Measurements from ENCODE around the gene PAX2.

The PAX2 gene

DNA sequence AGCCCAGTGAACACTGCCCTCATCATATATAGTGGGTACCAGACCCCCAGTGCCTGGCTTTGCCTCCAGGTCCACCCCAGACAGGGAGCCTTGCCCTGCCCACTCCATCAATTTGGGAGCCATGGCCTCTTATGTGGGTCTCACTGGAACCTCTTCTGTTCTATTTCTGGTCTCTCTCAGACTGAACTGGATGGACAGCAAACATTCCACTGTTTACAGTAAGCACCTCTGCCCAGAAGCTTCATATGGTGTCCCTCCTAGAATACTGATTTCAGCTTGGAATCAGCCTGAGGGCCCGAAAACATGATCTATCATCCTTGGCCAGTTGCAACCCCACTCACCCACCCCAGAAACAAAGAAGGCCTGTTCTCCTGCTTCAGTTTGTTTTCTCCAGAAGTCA, 86.4 kb downstream of the PAX2 start:
- in situ Hi-C loops (cut with HindIII; ENCODE audit: low sequenced_read_pairs) = no loop called here

DNA sequence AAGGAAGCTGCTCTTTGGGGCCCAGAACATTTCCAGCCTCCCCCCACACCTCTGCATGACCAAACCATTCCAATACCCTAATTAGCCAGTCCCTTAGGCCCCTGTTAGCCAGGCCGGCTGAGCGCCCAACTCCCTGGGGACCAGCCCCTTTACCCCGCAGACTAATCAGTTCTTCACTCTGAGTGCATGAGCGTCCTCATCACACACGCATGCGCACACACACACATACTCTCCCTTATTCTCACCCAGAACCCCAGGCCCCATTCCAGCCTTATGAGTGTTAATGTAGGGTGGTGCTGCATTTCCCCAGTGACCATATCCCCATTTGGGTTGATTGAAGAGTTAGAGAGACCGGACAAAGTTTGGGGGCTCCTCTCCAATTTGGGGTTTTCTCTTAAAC, 90.4 kb downstream of the PAX2 start:
- in situ Hi-C loops (cut with HindIII; ENCODE audit: low sequenced_read_pairs) = loop anchor here (5.0 kb wide), 1 partner anchor 74 kb away; no protein-coding TSS in a partner anchor

DNA sequence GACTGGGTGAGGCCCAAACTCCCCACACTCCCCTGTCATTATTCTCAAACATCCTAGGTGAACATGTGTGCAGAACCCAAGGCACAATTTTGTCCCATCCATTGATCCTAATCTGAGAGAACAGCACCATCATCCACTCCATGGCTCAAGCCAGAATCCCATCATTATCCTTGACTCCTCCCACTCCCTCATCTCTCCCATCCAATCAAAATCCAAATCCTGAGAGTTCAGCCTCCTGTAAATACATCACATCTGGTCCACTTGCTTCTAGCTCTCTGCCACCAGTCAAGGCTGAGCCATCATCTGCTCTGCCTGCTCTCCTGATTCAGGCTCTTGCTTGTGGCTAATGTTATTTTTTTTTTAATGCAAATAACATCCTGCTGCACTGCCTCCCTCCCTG, 91.5 kb downstream of the PAX2 start:
- in situ Hi-C loops (cut with HindIII; ENCODE audit: low sequenced_read_pairs) = loop anchor here (5.0 kb wide), 1 partner anchor 75 kb away; no protein-coding TSS in a partner anchor

DNA sequence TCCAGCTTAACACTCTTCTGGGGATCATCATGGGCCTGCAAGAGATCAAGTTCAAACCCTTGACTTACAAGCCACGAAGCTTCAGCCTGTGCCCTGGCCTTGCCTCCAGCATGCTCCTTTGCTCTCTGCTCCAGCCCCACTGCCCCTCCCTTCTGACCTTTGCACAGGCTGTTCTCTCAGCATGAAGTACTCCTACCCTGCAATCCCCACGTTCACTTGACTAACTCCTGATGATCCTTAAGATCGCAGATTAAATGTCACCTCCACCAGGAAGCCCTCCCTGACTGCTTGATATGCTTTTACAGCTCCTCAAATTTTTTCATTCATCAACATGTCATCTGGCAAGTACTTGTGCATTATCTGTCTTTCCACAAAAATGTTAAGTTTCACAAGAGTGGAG, 91.9 kb downstream of the PAX2 start:
- in situ Hi-C loops (cut with HindIII; ENCODE audit: low sequenced_read_pairs) = loop anchor here (5.0 kb wide), 1 partner anchor 75 kb away; no protein-coding TSS in a partner anchor

DNA sequence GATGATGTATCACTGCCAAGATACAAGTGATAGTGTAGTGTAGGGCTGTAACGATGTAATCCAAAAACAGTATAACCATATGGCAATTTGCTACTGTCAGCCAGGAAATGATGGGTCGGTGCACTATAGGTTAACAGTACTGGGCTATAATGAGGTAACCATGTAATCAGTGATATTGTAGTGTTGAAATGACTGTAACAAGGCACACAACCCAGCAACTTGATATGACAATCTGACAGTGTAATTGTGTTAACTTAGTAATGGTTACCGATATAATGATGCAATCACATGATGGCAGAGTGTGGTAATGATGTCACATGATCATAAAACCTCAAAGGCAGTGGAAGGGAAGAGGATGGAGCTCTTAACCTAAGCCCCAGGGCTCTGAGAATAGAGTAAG, 93.6 kb downstream of the PAX2 start:
- in situ Hi-C loops (cut with HindIII; ENCODE audit: low sequenced_read_pairs) = loop anchor here (5.0 kb wide), 1 partner anchor 77 kb away; no protein-coding TSS in a partner anchor

DNA sequence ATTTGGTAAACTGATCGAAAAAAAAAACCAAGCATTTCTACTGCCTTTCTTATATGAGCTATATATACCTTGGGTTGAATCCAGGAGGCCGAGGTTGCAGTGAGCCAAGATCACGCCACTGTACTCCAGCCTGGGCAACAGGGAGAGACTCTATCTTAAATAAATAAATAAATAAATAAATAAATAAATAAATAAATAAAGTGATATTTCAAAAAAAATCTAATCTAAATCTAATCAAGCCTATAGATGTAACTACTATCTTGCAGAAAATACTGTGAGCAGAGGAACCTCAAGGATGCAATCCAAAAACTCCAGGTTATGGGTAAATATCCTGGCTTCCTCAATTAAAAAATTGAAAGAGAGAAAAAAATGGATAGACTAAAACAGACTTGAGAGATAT, 96.1 kb downstream of the PAX2 start:
- in situ Hi-C loops (cut with HindIII; ENCODE audit: low sequenced_read_pairs) = no loop called here

DNA sequence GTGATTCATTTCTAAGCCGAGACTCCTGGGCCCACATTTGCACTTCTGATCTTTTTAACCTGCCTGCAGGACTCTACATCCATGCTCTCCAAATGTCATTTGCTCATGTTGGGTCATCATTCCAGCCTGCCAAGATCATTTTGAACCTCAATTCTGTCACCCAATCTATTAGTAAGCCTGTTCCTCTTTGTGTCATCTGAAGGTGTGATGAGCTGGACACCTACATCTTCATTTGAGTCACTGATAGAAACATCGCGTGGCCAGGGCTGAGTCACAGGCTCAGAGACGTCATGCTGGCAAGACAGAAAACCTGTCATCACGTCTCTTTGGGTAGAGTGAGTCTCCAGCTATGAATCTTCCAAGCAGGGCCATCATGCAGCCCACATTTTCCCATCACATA, 102.1 kb downstream of the PAX2 start:
- in situ Hi-C loops (cut with HindIII; ENCODE audit: low sequenced_read_pairs) = no loop called here

DNA sequence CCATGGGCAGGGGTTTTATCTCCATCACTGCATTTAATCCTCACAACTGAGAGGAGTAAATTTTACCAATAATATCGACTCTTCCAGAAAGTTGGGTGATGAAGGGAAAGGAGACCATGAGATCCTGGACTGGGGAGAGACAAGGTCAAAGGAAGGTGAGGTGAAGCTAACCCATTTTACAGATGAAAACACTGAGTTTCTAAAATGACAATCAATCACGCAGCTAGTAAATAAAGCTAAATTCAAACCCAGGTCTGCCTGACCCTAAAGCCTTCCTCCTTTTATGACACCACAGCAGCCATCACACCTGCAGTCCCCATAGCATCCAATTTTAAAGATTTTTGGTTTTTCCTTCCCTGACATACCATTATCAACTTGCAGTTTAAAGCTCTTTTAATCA, 103.4 kb downstream of the PAX2 start:
- in situ Hi-C loops (cut with HindIII; ENCODE audit: low sequenced_read_pairs) = no loop called here

DNA sequence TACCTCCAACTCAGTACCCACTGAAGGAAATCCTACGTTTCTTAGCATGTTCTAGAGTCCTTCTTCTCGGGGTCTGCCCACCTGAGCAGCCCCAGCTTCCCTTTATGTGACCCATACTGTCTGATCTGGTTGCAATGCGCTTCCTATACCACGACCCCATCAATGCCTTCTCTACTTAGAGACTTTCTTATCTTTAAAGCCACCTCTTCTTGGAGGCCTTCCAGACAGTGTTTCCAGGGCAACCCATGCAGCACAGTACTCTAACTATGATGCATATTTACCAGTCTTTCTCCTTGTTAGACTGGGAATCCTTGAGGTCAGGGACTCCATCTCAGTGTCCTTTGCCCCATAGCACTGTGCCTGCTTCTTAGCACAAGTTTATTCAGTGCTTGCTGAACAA, 112.9 kb downstream of the PAX2 start:
- in situ Hi-C loops (cut with HindIII; ENCODE audit: low sequenced_read_pairs) = no loop called here

DNA sequence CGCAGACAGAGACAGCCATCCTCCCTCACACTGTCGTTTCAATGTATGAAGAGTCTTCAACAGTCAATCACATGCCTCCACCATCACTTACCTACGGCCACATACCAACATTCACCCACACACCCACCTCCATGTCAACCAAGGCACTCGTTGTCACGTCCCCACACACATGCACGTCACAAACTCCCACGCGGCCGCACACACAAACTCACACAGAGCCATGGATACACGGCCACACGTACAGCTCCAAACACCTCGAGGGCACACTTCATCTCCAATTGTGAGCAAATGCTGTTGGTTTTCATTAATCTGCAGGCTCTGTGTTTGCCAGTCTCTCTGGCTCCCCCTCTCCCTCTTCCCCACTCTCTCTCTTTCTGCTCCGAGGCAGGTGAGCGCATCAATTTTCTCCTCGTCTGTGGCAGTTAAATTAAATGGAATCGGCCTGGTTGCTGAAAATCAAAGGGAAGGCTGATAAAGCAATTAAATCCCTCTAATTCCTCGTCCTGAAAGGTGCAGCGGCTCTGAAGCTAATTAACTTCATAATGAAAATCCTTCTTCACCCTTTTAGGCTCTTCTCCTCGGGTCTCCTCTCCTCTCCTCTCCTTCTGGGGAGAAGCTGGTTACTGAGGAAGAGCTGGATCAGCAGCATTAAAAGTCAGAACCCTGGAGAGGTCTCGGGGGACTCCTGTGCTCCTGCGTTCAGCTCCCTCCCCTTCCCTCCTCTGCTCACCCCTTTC, 113.5 kb downstream of the PAX2 start:
- in situ Hi-C loops (cut with HindIII; ENCODE audit: low sequenced_read_pairs) = no loop called here

DNA sequence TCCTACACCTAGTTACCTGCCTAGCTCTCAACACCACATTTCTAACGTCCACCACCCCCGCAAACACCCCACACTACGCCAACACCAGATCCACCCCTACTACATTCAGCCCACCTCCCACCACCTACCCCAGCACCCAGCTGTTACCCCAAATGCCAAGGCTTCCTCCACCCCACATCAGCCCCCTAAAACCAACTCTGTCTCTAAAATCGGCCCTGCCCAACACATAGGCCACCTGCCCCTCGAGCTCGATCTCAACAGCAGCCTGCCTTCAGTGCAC, 114.0 kb downstream of the PAX2 start:
- in situ Hi-C loops (cut with HindIII; ENCODE audit: low sequenced_read_pairs) = no loop called here

DNA sequence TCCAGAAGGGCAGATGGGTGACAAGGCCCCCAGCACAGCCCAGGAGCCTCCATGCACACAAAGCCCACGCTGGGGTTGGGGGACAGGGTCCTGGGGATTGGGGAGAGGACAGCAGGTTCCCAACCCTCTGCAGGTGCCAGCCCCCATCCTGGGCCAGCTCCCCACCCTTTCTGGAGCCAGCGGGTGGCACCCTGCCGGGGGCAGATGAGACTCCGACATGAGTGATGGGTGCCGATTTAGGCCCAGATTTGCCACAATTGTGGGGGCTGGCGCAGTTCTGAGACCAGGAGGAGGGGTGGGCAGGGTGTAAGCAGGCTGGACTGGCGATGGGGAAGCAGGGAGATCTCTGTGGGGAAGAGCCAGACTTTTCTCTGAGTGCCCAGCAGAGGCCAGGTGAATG, 118.1 kb downstream of the PAX2 start:
- in situ Hi-C loops (cut with HindIII; ENCODE audit: low sequenced_read_pairs) = no loop called here

DNA sequence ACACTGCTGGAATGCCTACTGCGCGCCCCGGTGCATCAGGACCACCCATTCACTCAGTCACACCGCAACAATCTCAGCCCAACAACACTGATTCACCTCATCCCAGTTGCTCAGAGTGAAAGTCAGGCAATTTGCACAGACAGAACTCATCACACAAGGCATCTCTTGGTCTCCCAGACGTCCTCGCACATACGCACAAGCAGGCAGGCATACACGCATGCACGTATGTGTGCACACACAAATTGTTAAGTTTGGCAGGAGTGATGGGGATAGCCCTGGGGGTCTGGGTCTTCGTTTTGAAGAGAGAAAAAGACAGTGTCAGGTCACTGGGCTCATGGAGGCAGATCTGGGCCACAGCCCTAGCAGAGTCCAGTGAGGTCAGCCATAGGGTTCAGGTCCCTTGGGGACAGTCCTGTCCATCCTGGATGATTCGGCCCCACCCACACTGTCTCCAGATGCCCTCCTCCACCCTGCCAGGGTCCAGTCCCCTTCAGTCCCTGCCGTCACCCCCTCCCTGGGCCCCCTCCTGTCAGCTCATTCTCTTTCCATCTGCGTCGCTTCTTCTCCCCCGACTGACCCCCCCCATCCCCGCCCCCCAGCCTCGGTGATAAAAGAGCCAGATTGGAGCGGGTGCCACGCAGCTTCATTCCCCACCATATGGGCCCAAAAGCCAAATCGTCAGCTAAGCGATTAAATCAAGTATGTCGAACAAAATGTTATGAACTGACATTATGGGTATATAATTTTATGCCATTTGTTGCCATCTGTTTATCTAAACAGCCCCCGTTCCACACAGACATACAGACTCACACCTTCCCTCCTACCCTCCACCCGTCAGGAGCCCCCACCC, 118.9 kb downstream of the PAX2 start:
- in situ Hi-C loops (cut with HindIII; ENCODE audit: low sequenced_read_pairs) = no loop called here

DNA sequence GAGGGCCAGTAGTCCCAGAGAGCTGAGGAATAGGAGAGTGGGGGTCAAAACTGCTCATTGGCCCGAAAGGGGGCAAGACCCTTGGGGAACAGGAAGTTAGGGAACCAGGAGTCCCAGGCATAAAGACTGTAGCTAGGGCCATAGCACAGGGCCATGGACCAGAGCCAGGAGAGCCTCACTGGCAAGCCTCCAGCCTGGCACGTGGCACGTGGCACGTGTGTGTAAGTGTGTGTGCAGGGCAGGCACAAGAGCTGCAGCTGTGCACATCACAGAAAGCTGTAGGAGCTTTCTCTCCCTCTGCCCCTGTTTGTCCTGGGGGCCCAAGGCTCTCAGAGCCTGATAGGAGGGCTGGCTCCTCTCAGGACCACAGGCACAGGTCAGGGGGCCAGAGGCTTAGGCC, 119.6 kb downstream of the PAX2 start:
- in situ Hi-C loops (cut with HindIII; ENCODE audit: low sequenced_read_pairs) = no loop called here

DNA sequence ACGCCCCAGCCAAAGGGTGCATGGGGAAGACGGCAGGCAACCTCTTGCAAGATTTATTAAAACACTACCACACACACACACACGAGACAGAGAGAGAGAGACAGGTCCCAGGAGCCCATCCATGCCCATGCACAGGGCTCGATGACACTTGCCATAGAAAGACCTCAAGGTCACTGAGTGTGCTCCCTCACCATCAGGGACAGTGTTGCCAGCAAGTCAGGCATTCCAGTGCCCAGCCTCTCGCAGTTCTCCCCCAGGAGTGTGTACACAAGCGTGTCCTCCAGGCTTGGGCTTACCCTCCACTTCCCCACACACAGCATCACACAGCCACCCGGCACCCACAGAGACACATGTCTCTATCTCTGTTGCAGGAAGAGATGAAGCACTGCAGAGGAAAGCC, 120.6 kb downstream of the PAX2 start:
- in situ Hi-C loops (cut with HindIII; ENCODE audit: low sequenced_read_pairs) = no loop called here

DNA sequence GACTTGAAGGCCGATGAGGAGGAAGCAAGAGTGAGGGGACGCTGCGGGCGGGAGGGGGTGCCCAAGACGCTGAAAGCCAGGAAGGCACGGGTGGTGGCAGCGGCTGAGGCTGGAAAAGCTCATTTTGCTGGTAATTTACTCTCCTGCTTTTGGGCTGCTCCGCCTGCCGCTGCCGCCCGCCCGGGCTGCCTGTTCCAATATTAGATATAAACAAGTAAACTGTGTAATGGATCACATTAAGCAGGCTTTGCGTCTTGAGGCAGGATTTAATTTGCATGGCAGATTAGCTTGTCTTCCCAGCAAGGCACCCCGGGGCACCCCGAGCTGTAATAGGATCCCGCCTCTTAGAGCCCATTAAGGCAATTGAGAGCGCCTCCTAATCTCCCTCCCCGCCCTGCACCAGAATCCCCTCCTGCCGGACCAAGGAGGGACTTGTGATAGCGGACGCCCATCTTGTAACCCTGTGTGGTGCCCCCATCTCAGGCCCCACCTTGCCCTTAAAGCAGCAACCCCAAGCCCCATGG, 121.3 kb downstream of the PAX2 start:
- in situ Hi-C loops (cut with HindIII; ENCODE audit: low sequenced_read_pairs) = no loop called here

DNA sequence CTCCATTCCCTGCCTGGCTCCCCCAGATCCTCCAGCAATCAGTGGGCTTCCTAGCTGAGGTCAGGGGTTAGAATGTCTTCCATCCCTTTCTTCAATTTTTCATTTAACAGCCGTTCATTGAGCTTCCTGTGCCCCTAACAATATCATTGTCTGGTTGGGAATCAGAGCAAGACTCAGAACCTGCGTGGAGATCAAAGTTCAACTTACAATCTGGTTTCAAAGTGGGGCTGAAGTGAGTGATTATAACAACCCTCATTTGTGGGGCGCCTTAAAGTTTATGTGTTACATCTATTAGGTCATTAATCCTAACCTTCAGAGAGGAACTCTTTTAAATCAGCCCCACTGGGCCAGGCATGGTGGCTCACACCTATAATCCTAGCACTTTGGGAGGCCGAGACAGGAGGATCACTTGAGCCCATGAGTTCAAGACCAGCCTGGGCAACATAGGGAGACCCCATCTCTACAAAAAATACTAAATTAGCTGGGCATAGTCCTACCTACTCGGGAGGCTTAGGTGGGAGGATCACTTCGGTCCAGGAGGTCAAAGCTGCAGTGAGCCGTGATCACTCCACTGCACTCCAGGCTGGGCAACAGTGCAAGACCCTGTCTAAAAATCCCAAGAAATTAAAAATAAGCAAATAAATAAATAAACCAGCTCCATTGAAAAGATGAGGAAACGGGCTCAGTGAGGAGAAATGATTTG, 122.0 kb downstream of the PAX2 start:
- in situ Hi-C loops (cut with HindIII; ENCODE audit: low sequenced_read_pairs) = no loop called here

DNA sequence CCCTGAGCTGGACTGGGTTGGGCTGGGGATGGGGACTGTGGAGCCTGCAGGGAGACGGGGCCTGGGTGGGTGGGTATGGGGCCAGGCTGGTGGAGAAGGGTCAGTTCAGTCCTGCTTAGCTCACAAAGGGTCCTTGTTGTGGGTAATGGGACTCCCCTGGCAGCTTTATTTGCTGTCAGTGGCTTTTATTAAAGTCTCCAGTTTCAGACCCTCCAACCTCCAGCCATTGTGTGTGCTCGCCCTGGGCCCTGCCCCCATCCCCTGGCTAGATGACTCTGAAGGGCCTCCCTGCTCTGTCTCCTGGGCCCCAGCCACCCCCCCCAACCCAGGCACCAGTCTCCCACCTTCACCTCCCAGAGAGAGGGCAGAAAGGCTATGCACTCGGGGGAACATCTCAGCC, 123.0 kb downstream of the PAX2 start:
- in situ Hi-C loops (cut with HindIII; ENCODE audit: low sequenced_read_pairs) = no loop called here

DNA sequence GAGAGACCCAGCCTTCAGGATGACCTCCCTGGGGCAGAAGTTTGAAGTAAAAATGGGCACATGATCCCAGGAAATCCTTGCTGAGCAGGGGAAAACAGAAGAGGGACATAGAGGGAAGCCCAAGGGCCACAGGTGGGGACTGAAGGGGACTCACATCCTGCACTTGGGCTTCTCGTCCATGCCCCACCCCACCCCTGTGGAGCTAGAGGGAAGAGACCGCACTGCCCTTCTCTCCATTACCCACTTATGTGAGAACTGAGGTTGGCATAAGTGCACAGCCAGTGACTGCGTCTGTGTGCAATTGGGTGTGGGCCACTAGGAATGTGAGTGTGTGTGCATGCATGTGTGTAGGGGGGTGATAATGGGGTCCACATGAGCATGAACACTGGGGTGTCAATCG, 124.0 kb downstream of the PAX2 start:
- in situ Hi-C loops (cut with HindIII; ENCODE audit: low sequenced_read_pairs) = no loop called here

DNA sequence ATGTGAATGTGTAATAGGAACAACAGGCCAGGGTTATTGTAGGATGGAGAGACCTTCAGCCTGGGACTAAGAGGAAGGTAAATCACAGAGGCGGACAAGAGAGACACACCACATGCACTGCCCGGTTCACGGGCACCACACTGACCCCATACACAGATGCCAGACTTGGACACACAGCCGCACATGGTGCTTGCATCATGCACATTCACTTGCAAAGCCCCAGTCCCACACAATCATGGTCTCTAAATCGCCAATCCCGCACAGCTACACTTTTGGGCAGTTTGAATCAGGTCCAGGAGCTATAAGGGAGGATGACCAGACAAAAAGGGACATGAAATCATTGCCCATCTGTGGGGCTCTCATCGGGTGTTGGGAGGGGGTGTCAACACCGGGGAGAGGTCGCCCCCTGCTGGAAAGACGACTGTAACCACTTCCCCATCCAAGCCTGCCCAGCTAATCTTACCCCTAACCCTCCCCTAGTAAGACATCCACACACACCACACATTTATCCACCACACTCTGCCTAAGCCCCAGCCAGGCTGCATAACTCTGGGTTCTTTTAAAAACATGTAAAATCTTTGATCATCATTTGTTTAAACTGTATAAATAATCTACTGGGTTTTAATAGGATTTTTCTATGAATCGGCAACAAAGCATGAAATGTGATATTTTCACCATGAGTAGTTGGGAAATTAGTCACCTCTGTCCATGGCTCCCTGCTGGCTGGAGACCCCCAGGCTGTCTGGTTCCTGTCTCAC, 126.8 kb downstream of the PAX2 start:
- in situ Hi-C loops (cut with HindIII; ENCODE audit: low sequenced_read_pairs) = no loop called here
